Tracheal epithelial cell (primary cell): ENCODE measurements around the gene TMCO4. TPM values are rescaled to one million over a fixed set of nuclear protein-coding genes. Genes with fewer than 3 reads are reported as not detected.

ENCODE experiments used
- total RNA-seq: library from RNA; depleted of rRNA; stranded (reverse); fragments of >200 nt; gene quantifications from 2 replicates; pipeline ENCODE4 v1.2.1, GENCODE V29; 2014

TMCO4 gene
- 5.8 and 10.1 TPM in 2 replicates for total RNA-seq

GRCh38 chr1:19799230-19800075, at the start of gene TMCO4:
TSS of gene TMCO4 (minus strand) at chr1:19799916. CDS start at chr1:19780758, 19,158 bp downstream.

GRCh38 chr1:19814681-19815503, 15.2 kb upstream of the TMCO4 start, which contains the start of gene RNF186:
TSS of gene RNF186 (minus strand) at chr1:19815283. CDS start at chr1:19815101, 182 bp downstream.

GRCh38 chr1:19664453-19665185, 135.1 kb downstream of the TMCO4 start, which contains the start of gene HTR6:
TSS of gene HTR6 (plus strand) at chr1:19664875. CDS start at chr1:19665754, 879 bp downstream.

GRCh38 chr1:19643602-19644394, 155.9 kb downstream of the TMCO4 start, which contains the start of gene NBL1:
TSS of gene NBL1 (plus strand) at chr1:19644311. CDS start at chr1:19655031, 10,720 bp downstream.

Other genes starting within 250 kb of the TMCO4 start
- 103 and 114 TPM in 2 replicates for gene NBL1, start 155.6 kb downstream of the TMCO4 start, total RNA-seq
- gene HTR6, start 135.0 kb downstream of the TMCO4 start, total RNA-seq = not detected in 2 replicates
- under 0.01 TPM in 1 of 2 replicates, not detected in the other for gene RNF186, start 15.4 kb upstream of the TMCO4 start, total RNA-seq
- 3.6 and 3.8 TPM in 2 replicates for gene OTUD3, start 82.5 kb upstream of the TMCO4 start, total RNA-seq
- not detected in 2 replicates for gene PLA2G2E, start 123.7 kb upstream of the TMCO4 start, total RNA-seq
- gene PLA2G2A, start 179.7 kb upstream of the TMCO4 start, total RNA-seq = not detected in 2 replicates